GM12878 (cell line): ENCODE measurements around the gene GGT1. TPM values are rescaled to one million over a fixed set of nuclear protein-coding genes. Genes with fewer than 3 reads are reported as not detected.

Experiments used
- ATAC-seq: fragments of 200-7000 bp; cut with Tn5 transposase; 3 replicates; pipeline ENCODE4 v1.9.1; 2020; ENCODE audit warnings: mild to moderate bottlenecking, moderate library complexity
- BruUV-seq: library from RNA; stranded (reverse); fragments of 400-500 nt; replicated peaks from 2 replicates; lab custom pipeline; 2021; lab: Mats Ljungman, UMichigan
- CTCF ChIA-PET: fragments of 300-600 bp; sonication (Branson Sonifier 250); formaldehyde crosslinking; extraction: SDS; loops from one replicate; lab custom pipeline; 2021; ENCODE audit warnings: inconsistent platforms; lab: Yijun Ruan, JAX
- POLR2A ChIA-PET: fragments of 350-600 bp; formaldehyde crosslinking; extraction: SDS; loops from one replicate; lab custom pipeline; 2021; ENCODE audit warnings: inconsistent platforms; lab: Charles Lee
- RAD21 ChIA-PET: fragments of 300-600 bp; sonication (Branson Sonifier 250); formaldehyde crosslinking; loops from one replicate; lab custom pipeline; 2023; ENCODE audit warnings: antibody characterized with exemption; ENCODE audit not compliant: unreplicated experiment; lab: Charles Lee
- SMC1A ChIA-PET: fragments of 300-600 bp; sonication (Branson Sonifier 250); formaldehyde crosslinking; loops from one replicate; lab custom pipeline; 2023; ENCODE audit not compliant: unreplicated experiment, uncharacterized antibody; lab: Charles Lee
- DNase-seq: peaks from one replicate; pipeline ENCODE4 v3.0.0-alpha.2; 2011; ENCODE audit warnings: low read depth, low spot score
- FAIRE-seq: peaks from 3 replicates; lab custom pipeline; 2011; peaks lifted over from hg19 to GRCh38; lab: Jason Lieb, UNC
- H2AFZ ChIP-seq: 2 replicates; pipeline ENCODE4 v1.6.0; 2011; ENCODE audit warnings: low read depth, low read length, control low read depth; ENCODE audit not compliant: control insufficient read depth
- H3K27ac ChIP-seq: 2 replicates; pipeline ENCODE4 v1.5.1; 2011; ENCODE audit warnings: control low read depth; ENCODE audit not compliant: control insufficient read depth, insufficient read depth
- H3K27me3 ChIP-seq, 2 experiments: replicated peaks in 1 of 2; 2 replicates each; pipeline versions ENCODE4 v1.6.0 to v1.6.1; 2011; ENCODE audit warnings: low read length in 1 of 2; ENCODE audit not compliant: control insufficient read depth in 2 of 2, insufficient read depth in 2 of 2
- H3K36me3 ChIP-seq, 2 experiments: 2 replicates each; pipeline ENCODE4 v1.5.1; 2011; ENCODE audit warnings: low read length in 1 of 2; ENCODE audit not compliant: control insufficient read depth in 2 of 2, insufficient read depth in 2 of 2
- H3K4me1 ChIP-seq: 2 replicates; pipeline ENCODE4 v1.6.1; 2011; ENCODE audit warnings: mild to moderate bottlenecking, low read length, moderate library complexity, mixed read lengths; ENCODE audit not compliant: control insufficient read depth, insufficient read depth
- H3K4me2 ChIP-seq: 2 replicates; pipeline ENCODE4 v1.6.0; 2011; ENCODE audit warnings: control low read depth; ENCODE audit not compliant: control insufficient read depth, insufficient read depth
- H3K4me3 ChIP-seq: fragments of 200-600 bp; sonication (generic); 2 replicates; pipeline ENCODE4 v1.5.1; 2016
- H3K79me2 ChIP-seq: 2 replicates; pipeline ENCODE4 v1.6.0; 2011; ENCODE audit warnings: low read length; ENCODE audit not compliant: control insufficient read depth, insufficient read depth
- H3K9ac ChIP-seq: 2 replicates; pipeline ENCODE4 v1.8.0; 2011; ENCODE audit warnings: low read length, control low read depth, mixed read lengths; ENCODE audit not compliant: control insufficient read depth, insufficient read depth
- H3K9me3 ChIP-seq: replicated peaks from 3 replicates; pipeline ENCODE4 v1.5.1; 2011; ENCODE audit warnings: mild to moderate bottlenecking, low read length; ENCODE audit not compliant: control insufficient read depth, insufficient read depth
- H4K20me1 ChIP-seq: 2 replicates; pipeline ENCODE4 v1.6.0; 2011; ENCODE audit not compliant: control insufficient read depth, insufficient read depth
- BRCA1 ChIP-seq: IDR thresholded peaks from 2 replicates; pipeline ENCODE4 v1.6.1; 2011; ENCODE audit warnings: low read depth, low read length, improper control_type of control experiment
- SMC3 ChIP-seq: IDR thresholded peaks from 2 replicates; pipeline ENCODE4 v1.6.1; 2011; ENCODE audit warnings: low read length, improper control_type of control experiment, borderline replicate concordance
- STAT1 ChIP-seq: fragments of 450-650 bp; conservative IDR thresholded peaks from 2 replicates; pipeline ENCODE4 v1.6.1; 2014; ENCODE audit warnings: antibody characterized with exemption, mild to moderate bottlenecking
- YY1 ChIP-seq: IDR thresholded peaks from 2 replicates; pipeline ENCODE4 v1.6.1; 2011; ENCODE audit warnings: low read depth, mild to moderate bottlenecking, low read length
- WGBS: methylation state at CpG from one replicate; pipeline ENCODE4 v1.1.6; 2016; ENCODE audit warnings: low lambda C conversion rate; ENCODE audit not compliant: insufficient replicate concordance, insufficient coverage; ENCODE audit errors: missing lambda C conversion rate; 5-methylcytosine and 5-hydroxymethylcytosine counted together
- in situ Hi-C: fragments of 300-500 bp; cut with MboI; formaldehyde crosslinking; loops from 9 replicates; pipeline ENCODE4 v1.14.3; 2018; ENCODE audit warnings: mixed read lengths
- intact Hi-C: fragments of 100-400 bp; cut with micrococcal nuclease; formaldehyde crosslinking; loops from one replicate; pipeline ENCODE4 v1.14.2; 2022; ENCODE audit not compliant: unreplicated experiment
- polyA plus RNA-seq, 11 experiments: library from polyadenylated mRNA; depleted of rRNA in 4 of 11; unstranded in 6 of 11; stranded (reverse) in 5 of 11; fragments of >200 nt; fragmentation: Nextera tagmentation in 4 of 11; fragmentation: Illumina TruSeq in 1 of 11; extraction: Ambion mirVana in 4 of 11; extraction: Trizol in 1 of 11; gene quantifications; 1 replicate in 1 of 11; 2 replicates in 10 of 11; pipeline versions ENCODE4 v1.2.1 to v1.2.3, GENCODE V29; 2011 to 2016; ENCODE audit warnings: inconsistent platforms in 2 of 11, missing spikeins in 2 of 11, low read depth in 1 of 11
- total RNA-seq, 4 experiments: library from RNA; depleted of rRNA in 3 of 4; stranded (reverse); fragments of >200 nt in 3 of 4; fragmentation: Illumina TruSeq in 1 of 4; extraction: Trizol in 1 of 4; gene quantifications; 2 replicates each; pipeline versions ENCODE4 v1.2.1 to v1.2.3, GENCODE V29; 2013 to 2021
- TF ChIP-seq, protein P1 (sequence below): fragments of 450-650 bp; IDR thresholded peaks from 2 replicates; pipeline ENCODE4 v1.6.1; 2017; ENCODE audit warnings: mild to moderate bottlenecking, moderate library complexity

Gene GGT1
- total and polyA plus RNA-seq, 10 of the 15 experiments (the other 5 are each of a cell fraction or from before 2014, with no cell fraction given) = 0.47 to 26.6 (median 9.1) TPM

DNA sequence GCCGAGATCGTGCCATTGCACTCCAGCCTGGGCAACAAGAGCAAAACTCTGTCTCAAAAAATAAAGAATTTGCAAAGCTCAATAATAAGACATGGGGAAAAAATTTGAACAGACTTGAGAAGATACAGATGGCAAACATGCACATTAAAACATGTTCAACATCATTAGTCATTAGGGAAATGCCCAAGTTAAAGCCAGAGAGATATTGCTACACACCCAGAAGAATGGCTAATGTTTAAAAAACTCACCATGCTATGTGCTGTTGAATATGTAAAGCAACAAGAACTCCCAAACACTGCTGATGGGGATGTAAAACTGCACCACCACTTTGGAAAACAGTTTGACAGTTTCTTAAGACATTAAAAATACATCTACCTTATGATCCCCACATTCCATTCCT, 22.7 kb upstream of the GGT1 start:
- Histone ChIP-seq H2AFZ (no peak overlapping the region), H3K27ac (no peak overlapping the region), H3K79me2 (no peaks in the 10 kb centered on the region), H3K9ac (no peak overlapping the region), H3K4me1 (no peaks in the 10 kb centered on the region), H3K27me3 (no peaks in the 10 kb centered on the region), H3K36me3 (no peaks in the 10 kb centered on the region), H3K4me3 (no peak overlapping the region), H4K20me1 (no peaks in the 10 kb centered on the region), H3K4me2 (no peak overlapping the region), H3K9me3 (no peaks in the 10 kb centered on the region)
- WGBS = 100% methylated on average over 2 of the region's 2 CpGs
- FAIRE-seq (no peak), DNase-seq (no peak), ATAC-seq (no peak)
- intact Hi-C loops (no loop called here), in situ Hi-C loops (no loop called here)
- TF ChIP-seq YY1 (no peak), STAT1 (no peak), BRCA1 (no peak), SMC3 (no peak)
- TF ChIP-seq, protein P1, sequence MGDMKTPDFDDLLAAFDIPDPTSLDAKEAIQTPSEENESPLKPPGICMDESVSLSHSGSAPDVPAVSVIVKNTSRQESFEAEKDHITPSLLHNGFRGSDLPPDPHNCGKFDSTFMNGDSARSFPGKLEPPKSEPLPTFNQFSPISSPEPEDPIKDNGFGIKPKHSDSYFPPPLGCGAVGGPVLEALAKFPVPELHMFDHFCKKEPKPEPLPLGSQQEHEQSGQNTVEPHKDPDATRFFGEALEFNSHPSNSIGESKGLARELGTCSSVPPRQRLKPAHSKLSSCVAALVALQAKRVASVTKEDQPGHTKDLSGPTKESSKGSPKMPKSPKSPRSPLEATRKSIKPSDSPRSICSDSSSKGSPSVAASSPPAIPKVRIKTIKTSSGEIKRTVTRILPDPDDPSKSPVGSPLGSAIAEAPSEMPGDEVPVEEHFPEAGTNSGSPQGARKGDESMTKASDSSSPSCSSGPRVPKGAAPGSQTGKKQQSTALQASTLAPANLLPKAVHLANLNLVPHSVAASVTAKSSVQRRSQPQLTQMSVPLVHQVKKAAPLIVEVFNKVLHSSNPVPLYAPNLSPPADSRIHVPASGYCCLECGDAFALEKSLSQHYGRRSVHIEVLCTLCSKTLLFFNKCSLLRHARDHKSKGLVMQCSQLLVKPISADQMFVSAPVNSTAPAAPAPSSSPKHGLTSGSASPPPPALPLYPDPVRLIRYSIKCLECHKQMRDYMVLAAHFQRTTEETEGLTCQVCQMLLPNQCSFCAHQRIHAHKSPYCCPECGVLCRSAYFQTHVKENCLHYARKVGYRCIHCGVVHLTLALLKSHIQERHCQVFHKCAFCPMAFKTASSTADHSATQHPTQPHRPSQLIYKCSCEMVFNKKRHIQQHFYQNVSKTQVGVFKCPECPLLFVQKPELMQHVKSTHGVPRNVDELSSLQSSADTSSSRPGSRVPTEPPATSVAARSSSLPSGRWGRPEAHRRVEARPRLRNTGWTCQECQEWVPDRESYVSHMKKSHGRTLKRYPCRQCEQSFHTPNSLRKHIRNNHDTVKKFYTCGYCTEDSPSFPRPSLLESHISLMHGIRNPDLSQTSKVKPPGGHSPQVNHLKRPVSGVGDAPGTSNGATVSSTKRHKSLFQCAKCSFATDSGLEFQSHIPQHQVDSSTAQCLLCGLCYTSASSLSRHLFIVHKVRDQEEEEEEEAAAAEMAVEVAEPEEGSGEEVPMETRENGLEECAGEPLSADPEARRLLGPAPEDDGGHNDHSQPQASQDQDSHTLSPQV = no peak
- ChIA-PET POLR2A (no interaction called here), SMC1A (no interaction called here), CTCF (no interaction called here), RAD21 (no interaction called here)
- BruUV-seq = no TSS peak
